Suprapubic skin (tissue), 3 donors: Measurements from ENCODE around the gene SMARCD1.

Source experiments
- POLR2AphosphoS5 ChIP-seq, 3 donors: sonication (generic); formaldehyde crosslinking; IDR thresholded peaks; one replicate each; pipeline ENCODE4 v1.6.1; 2017; ENCODE audit warnings: antibody characterized with exemption in 3 of 3
- TF ChIP-seq, protein P1 (sequence below), 2 donors: fragments of 200-600 bp in 1 of 2; fragments of 450-650 bp in 1 of 2; sonication (generic) in 1 of 2; IDR thresholded peaks; one replicate each; pipeline ENCODE4 v1.5.1; 2016 to 2019; ENCODE audit warnings: antibody characterized with exemption in 2 of 2, mild to moderate bottlenecking in 1 of 2, moderate library complexity in 1 of 2

DNA sequence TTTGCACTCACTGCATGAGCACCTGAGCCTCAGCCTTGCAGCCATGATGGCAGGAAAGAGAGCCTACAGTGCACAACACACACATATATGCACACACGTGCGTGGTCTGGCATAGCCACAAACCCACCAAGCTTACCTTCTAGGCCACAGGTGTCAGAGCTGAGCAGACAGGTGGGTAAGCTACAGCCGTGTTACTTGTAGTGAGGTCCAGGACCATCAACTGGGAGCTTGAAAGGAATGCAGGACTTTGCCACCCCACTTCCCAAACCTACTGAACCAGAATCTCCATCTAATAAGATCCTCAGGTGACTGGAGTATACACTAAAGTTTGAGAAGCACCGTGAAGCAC lies 25.0 kb upstream of the SMARCD1 start:
- TF ChIP-seq, protein P1, sequence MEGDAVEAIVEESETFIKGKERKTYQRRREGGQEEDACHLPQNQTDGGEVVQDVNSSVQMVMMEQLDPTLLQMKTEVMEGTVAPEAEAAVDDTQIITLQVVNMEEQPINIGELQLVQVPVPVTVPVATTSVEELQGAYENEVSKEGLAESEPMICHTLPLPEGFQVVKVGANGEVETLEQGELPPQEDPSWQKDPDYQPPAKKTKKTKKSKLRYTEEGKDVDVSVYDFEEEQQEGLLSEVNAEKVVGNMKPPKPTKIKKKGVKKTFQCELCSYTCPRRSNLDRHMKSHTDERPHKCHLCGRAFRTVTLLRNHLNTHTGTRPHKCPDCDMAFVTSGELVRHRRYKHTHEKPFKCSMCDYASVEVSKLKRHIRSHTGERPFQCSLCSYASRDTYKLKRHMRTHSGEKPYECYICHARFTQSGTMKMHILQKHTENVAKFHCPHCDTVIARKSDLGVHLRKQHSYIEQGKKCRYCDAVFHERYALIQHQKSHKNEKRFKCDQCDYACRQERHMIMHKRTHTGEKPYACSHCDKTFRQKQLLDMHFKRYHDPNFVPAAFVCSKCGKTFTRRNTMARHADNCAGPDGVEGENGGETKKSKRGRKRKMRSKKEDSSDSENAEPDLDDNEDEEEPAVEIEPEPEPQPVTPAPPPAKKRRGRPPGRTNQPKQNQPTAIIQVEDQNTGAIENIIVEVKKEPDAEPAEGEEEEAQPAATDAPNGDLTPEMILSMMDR (IDR thresholded peaks at IDR 0.05): no peak
- no peak for TF ChIP-seq POLR2AphosphoS5 (IDR thresholded peaks at IDR 0.05)
